Measurements from ENCODE around the gene OSBPL3.

GRCh38 chr7:24842029-24842428 is 137.9 kb downstream of the OSBPL3 start:
- no peak for TF ChIP-seq CTCF (IDR thresholded peaks at IDR 0.05)
- no peak for TF ChIP-seq POLR2AphosphoS5 (IDR thresholded peaks at IDR 0.05)
